ENCODE data around the gene GNB3. TPM values are rescaled to one million over a fixed set of nuclear protein-coding genes. Genes with fewer than 3 reads are reported as not detected.

The GNB3 gene
- total RNA-seq, 2 experiments from 2014 or later, result 5.0 to 23.7 TPM

DNA sequence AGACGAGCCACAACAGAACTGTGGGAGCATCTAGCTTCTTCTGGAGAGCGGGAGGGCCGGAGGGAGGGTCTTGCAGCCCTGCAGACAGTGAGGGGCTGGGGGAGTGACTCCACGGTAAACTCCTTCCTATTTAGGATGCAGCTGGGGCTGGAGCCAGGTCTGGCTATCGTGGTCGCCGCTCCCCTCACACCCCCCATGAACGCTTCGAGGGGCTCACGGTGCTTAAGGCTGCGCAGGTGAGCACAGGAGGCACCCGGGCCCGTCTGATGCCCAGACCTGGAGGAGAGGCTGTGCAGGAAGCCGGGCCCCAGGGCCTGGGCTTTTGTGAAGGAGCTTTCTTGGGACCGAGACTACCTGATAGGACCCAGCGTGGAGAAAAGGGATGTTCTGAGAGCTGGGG, 3.9 kb upstream of the GNB3 start:
- H3K9me2 ChIP-seq (ENCODE audit: insufficient read depth, low read length), result no peaks in the 10 kb centered on the region
- POLR2A ChIA-PET, result interaction anchor here (1.1 kb wide), 1 partner anchor 128 kb away, joined by 3 read pairs; no protein-coding TSS in a partner anchor
- no peaks in the 10 kb centered on the region for H3K9me3 ChIP-seq (ENCODE audit: low read length)
- H4K20me1 ChIP-seq (ENCODE audit: insufficient read depth, low read length), result no peaks in the 10 kb centered on the region
- peaks cover 41% of the 10 kb centered on the region for H3K4me1 ChIP-seq (ENCODE audit: insufficient read depth, low read length, poor library complexity, severe bottlenecking)
- DNase-seq (ENCODE audit: low spot score), result no peak
- H3K79me2 ChIP-seq (ENCODE audit: insufficient read depth, low read depth, low read length), result no peaks in the 10 kb centered on the region
- TF ChIP-seq, protein P1, sequence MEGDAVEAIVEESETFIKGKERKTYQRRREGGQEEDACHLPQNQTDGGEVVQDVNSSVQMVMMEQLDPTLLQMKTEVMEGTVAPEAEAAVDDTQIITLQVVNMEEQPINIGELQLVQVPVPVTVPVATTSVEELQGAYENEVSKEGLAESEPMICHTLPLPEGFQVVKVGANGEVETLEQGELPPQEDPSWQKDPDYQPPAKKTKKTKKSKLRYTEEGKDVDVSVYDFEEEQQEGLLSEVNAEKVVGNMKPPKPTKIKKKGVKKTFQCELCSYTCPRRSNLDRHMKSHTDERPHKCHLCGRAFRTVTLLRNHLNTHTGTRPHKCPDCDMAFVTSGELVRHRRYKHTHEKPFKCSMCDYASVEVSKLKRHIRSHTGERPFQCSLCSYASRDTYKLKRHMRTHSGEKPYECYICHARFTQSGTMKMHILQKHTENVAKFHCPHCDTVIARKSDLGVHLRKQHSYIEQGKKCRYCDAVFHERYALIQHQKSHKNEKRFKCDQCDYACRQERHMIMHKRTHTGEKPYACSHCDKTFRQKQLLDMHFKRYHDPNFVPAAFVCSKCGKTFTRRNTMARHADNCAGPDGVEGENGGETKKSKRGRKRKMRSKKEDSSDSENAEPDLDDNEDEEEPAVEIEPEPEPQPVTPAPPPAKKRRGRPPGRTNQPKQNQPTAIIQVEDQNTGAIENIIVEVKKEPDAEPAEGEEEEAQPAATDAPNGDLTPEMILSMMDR (conservative IDR thresholded peaks at IDR 0.05; ENCODE audit: low read length), result no peak
- no peak for TF ChIP-seq EZH2phosphoT487 (IDR thresholded peaks at IDR 0.05; ENCODE audit: borderline replicate concordance, low read depth, low read length)
- intact Hi-C loops (cut with micrococcal nuclease; ENCODE audit: unreplicated experiment), result no loop called here
- H2AFZ ChIP-seq (ENCODE audit: low read length), result no peak overlapping the region
- no peak overlapping the region for H3K4me3 ChIP-seq (ENCODE audit: low read depth, low read length, poor library complexity, severe bottlenecking)
- no peak overlapping the region for H3K4me2 ChIP-seq (ENCODE audit: low read length)
- no peaks in the 10 kb centered on the region for H3K36me3 ChIP-seq (ENCODE audit: insufficient read depth, low read length)
- no peak overlapping the region for H3K27ac ChIP-seq (ENCODE audit: low read depth, low read length, poor library complexity, severe bottlenecking)
- no TSS peak for BruUV-seq (replicated peaks)
- CTCF ChIA-PET (ENCODE audit: unreplicated experiment), result no interaction called here

DNA sequence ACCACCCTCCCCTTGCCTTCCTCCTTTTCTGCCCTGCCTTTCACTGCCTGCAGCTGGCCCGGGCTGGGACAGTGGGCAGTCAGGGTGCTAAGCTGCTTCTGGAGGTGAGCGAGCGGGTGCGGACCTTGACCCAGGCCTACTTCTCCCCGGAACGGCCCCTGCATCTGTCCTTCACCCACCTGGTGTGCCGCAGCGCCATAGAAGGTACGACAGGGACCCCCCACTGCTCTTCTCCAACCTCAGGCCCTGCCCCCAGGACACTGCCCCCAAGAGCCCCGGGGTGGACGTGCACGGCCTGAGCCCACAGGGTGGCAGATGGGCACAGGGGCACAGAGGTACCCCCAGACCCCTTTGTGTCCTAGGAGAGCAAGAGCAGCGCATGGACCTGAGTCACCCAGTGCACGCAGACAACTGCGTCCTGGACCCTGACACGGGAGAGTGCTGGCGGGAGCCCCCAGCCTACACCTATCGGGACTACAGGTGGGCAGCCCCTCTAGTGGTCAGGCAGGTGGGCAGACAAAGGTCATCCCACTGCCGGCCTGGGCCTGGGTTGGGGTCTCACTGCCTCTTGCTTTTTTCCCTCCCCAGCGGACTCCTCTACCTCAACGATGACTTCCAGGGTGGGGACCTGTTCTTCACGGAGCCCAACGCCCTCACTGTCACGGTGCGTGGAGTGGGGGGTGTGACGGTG, 3.2 kb upstream of the GNB3 start:
- peaks cover 42% of the 10 kb centered on the region for H3K4me1 ChIP-seq (ENCODE audit: insufficient read depth, low read length, poor library complexity, severe bottlenecking)
- no peaks in the 10 kb centered on the region for H3K9me3 ChIP-seq (ENCODE audit: low read length)
- intact Hi-C loops (cut with micrococcal nuclease; ENCODE audit: unreplicated experiment), result no loop called here
- no peaks in the 10 kb centered on the region for H3K36me3 ChIP-seq (ENCODE audit: insufficient read depth, low read length)
- no peak for DNase-seq (ENCODE audit: low spot score)
- H3K27ac ChIP-seq (ENCODE audit: low read depth, low read length, poor library complexity, severe bottlenecking), result no peak overlapping the region
- ChIA-PET CTCF (ENCODE audit: unreplicated experiment) (no interaction called here), POLR2A (interaction anchor here (1.1 kb wide), 1 partner anchor 129 kb away, joined by 3 read pairs; no protein-coding TSS in a partner anchor)
- no peak overlapping the region for H2AFZ ChIP-seq (ENCODE audit: low read length)
- no peak overlapping the region for H3K4me2 ChIP-seq (ENCODE audit: low read length)
- BruUV-seq (replicated peaks), result no TSS peak
- H3K79me2 ChIP-seq (ENCODE audit: insufficient read depth, low read depth, low read length), result no peaks in the 10 kb centered on the region
- no peaks in the 10 kb centered on the region for H3K9me2 ChIP-seq (ENCODE audit: insufficient read depth, low read length)
- TF ChIP-seq EZH2phosphoT487 (IDR thresholded peaks at IDR 0.05; ENCODE audit: borderline replicate concordance, low read depth, low read length), result no peak
- TF ChIP-seq, protein P1 (conservative IDR thresholded peaks at IDR 0.05; ENCODE audit: low read length), result no peak
- H3K4me3 ChIP-seq (ENCODE audit: low read depth, low read length, poor library complexity, severe bottlenecking), result no peak overlapping the region
- H4K20me1 ChIP-seq (ENCODE audit: insufficient read depth, low read length), result no peaks in the 10 kb centered on the region

DNA sequence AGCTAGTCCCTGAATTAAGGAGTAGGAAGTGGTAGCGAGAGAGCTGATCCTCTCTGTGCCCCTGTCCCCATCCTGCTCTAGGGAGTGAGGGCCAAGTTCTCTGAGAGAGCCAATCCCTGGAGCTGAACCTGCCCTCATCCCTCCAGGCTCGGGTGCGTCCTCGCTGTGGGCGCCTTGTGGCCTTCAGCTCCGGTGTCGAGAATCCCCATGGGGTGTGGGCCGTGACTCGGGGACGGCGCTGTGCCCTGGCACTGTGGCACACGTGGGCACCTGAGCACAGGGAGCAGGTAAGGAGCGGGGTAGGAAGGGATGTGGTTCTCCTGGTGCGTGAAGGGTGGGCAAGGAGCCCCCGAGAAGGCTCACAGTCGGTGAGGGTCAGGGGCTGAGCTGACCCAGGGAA, 1.9 kb upstream of the GNB3 start:
- no peaks in the 10 kb centered on the region for H3K9me2 ChIP-seq (ENCODE audit: insufficient read depth, low read length)
- H4K20me1 ChIP-seq (ENCODE audit: insufficient read depth, low read length), result no peaks in the 10 kb centered on the region
- H2AFZ ChIP-seq (ENCODE audit: low read length), result no peak overlapping the region
- no TSS peak for BruUV-seq (replicated peaks)
- no peak for DNase-seq (ENCODE audit: low spot score)
- H3K4me1 ChIP-seq (ENCODE audit: insufficient read depth, low read length, poor library complexity, severe bottlenecking), result peaks cover 54% of the 10 kb centered on the region
- CTCF ChIA-PET (ENCODE audit: unreplicated experiment), result interaction anchor here (1.4 to 2.6 kb wide), 3 partner anchors 10 to 128 kb away, joined by 3 to 8 read pairs (median 4); partner anchors contain the start of gene MLF2
- H3K27ac ChIP-seq (ENCODE audit: low read depth, low read length, poor library complexity, severe bottlenecking), result peak overlapping the region; percentile 92
- H3K36me3 ChIP-seq (ENCODE audit: insufficient read depth, low read length), result no peaks in the 10 kb centered on the region
- intact Hi-C loops (cut with micrococcal nuclease; ENCODE audit: unreplicated experiment), result no loop called here
- no peaks in the 10 kb centered on the region for H3K9me3 ChIP-seq (ENCODE audit: low read length)
- TF ChIP-seq, protein P1 (conservative IDR thresholded peaks at IDR 0.05; ENCODE audit: low read length), result no peak
- TF ChIP-seq EZH2phosphoT487 (IDR thresholded peaks at IDR 0.05; ENCODE audit: borderline replicate concordance, low read depth, low read length), result no peak
- no peaks in the 10 kb centered on the region for H3K79me2 ChIP-seq (ENCODE audit: insufficient read depth, low read depth, low read length)
- H3K4me2 ChIP-seq (ENCODE audit: low read length), result peak overlapping the region; percentile 81
- POLR2A ChIA-PET, result interaction anchor here (1.2 to 4.4 kb wide), 6 partner anchors 9 to 65 kb away, joined by 3 to 101 read pairs (median 9); partner anchors contain the start of genes CDCA3, TPI1 and USP5
- no peak overlapping the region for H3K4me3 ChIP-seq (ENCODE audit: low read depth, low read length, poor library complexity, severe bottlenecking)
